K562 treated with DMSO at 1 percent for 48 hours (cell line): ENCODE data around the gene UBE2J1. TPM values are rescaled to one million over a fixed set of nuclear protein-coding genes. Genes with fewer than 3 reads are reported as not detected.

ENCODE experiments used
- total RNA-seq: library from RNA; unstranded; fragments of 300-600 nt; gene quantifications from 2 replicates; pipeline ENCODE4 v1.2.3, GENCODE V29; 2022; ENCODE audit warnings: low replicate concordance; ENCODE audit errors: extremely low read depth

Gene UBE2J1, protein sequence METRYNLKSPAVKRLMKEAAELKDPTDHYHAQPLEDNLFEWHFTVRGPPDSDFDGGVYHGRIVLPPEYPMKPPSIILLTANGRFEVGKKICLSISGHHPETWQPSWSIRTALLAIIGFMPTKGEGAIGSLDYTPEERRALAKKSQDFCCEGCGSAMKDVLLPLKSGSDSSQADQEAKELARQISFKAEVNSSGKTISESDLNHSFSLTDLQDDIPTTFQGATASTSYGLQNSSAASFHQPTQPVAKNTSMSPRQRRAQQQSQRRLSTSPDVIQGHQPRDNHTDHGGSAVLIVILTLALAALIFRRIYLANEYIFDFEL
- not detected in 2 replicates for total RNA-seq

DNA sequence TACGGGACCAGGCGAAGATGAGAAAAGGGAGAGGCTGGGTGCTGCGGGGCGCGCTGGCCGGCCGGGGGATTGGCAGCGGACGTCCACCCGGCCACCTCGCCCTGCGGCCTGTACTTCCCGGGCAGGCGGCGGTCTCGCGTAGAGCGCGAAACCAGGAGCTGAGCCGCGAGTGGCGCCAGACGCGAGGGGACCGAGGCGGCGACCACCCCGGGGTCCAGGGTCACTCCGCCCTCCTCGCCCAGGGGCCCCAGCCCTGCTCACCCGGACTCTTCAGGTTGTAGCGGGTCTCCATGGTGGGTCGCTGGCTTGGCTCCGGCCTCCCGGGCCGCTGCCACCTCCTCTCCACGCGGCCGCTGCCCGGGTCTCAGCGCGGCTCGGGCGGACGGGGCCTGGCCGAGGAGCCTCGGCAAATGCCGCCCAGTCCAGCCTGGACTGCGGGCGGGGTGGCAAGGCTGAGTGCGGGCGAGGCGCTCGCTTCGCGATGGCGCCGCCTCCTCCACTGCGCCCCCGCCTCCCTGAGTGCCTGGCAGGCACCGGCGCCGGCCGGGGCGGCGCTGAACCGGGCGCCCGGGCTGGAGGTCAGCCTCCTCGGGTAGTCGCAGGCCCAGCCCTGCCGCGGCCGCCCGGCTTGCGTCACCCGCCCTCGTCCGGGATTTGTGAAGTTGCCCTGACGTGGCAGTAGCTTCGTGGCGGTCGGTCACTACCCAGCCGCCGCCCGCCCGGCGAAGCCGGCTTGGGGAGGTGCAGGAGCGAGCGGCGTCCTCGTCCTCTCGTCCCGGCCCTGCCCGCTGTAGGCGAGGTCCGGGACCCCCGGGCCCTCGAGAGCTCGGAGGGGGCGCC, at the start of gene UBE2J1:
Gene UBE2J1 (minus strand): TSS at position 445 of the 840 bp plus-strand sequence. CDS start 153 bp downstream, at position 292.

DNA sequence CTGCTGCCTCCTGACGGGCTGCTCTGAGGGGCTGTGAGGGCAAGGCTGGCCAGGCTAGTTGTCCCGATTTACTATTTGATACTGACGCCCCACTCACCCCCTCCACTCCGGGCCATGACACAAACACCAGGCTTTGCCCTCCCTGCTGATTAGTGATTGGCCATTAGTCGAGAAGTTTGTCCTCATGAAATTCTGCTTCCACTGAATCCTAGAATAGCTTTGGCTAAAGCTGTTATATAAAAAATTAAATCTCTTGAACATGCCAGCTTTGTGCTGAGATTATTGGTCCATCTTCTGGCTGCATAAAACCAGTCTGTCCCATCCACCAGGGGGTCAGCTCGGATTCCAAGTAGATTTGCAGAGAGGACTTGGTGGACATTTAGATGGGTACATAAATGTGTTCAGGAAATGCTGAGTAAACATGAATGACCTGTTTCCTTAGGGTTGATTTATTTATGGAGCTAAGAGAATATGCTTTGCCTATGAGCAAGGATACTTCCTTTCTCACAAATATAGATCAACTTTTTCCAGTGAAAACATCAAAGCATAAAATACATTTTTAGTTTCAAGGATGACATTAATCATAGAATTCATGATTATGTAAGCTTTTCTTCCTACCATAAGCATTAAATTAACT, 37.2 kb downstream of the UBE2J1 start, which contains the start of gene GABRR2:
Gene GABRR2 (minus strand): TSS at position 51 of the 637 bp plus-strand sequence. CDS start 134 bp downstream, outside the sequence.

Other genes with a start within 250 kb of the UBE2J1 start
- not detected in 2 replicates for gene SRSF12, start 234.7 kb downstream of the UBE2J1 start, total RNA-seq
- gene PM20D2, start 206.7 kb downstream of the UBE2J1 start, total RNA-seq, result not detected in 2 replicates
- gene GABRR1, start 135.4 kb downstream of the UBE2J1 start, total RNA-seq, result not detected in 2 replicates
- gene GABRR2, start 37.4 kb downstream of the UBE2J1 start, total RNA-seq, result not detected in 2 replicates
- not detected in 2 replicates for gene RRAGD, start 59.6 kb upstream of the UBE2J1 start, total RNA-seq
- gene ANKRD6, start 80.4 kb upstream of the UBE2J1 start, total RNA-seq, result not detected in 2 replicates